ENCODE measurements around the gene GXYLT2.

The GXYLT2 gene

GRCh38 chr3:73009750-73010149 is 121.9 kb downstream of the GXYLT2 start:
- DNase-seq (ENCODE audit: low read depth, low spot score): no peak

DNA sequence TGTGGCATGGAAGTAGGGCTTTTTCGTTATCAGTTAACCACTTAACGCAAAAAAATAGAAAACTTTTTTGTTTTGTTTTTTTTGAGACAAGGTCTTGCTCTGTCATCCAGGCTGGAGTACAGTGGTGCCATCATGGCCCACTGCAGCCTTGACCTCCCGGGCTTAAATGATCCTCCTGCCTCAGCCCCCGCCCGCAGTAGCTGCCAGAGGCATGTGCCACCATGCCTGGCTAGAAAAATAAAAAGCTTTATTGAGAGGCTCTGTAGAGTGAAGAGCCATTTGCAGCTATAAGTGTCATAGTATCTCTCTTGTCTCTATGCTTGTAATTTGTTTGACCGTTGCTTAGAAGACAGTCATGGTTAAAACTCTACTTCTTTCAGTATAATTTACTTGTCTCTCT is 122.3 kb downstream of the GXYLT2 start:
- no peak for DNase-seq (ENCODE audit: low read depth, low spot score)

DNA sequence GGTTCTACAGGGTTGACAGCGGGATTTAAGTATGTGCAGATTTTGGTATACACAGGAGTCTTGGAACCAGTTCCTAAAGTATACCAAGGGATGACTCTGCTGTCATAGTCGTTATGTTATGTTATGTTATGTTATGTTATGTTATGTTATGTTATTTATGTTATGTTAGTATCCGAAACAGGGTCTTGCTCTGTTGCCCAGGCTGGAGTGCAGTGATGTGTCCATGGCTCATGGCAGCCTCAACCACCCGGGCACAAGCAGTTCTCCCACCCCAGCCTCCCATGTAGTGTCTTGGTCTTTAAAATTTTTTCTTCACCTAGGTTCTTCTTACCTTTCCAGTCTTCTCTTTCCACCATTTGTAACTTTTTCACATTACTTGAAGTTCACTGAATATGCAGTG is 130.5 kb downstream of the GXYLT2 start:
- DNase-seq (ENCODE audit: low read depth, low spot score): no peak

GRCh38 chr3:73018790-73019441 is 131.1 kb downstream of the GXYLT2 start:
- no peak for DNase-seq (ENCODE audit: low read depth, low spot score)

DNA sequence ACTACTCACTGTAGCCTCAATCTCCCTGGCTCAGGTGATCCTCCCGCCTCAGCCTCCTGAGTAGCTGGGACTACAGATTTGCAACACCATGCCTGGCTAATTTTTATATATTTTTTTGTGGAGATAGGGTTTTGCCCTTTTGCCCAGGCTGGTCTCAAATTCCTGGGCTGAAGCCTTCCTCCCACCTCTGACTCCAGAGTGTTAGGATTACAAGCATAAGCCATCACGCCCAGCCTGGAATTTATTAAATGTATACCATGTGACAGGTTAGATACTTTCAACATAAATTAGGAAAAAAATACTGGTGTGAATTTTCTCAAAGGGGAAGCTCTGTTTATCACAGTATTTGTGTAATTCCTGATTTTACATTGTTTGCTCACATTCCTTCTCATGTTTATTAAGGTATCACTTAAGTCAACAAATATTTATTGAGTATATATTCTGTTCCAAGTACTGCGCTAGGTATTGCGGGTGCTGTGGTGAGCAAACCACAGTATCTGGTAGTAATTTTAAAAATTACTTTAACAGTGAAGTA is 133.5 kb downstream of the GXYLT2 start:
- DNase-seq (ENCODE audit: low read depth, low spot score): no peak

- DNase-seq (ENCODE audit: low read depth, low spot score): no peak
These were observed 137.0 kb downstream of the GXYLT2 start for GRCh38 chr3:73024836-73025235.

DNA sequence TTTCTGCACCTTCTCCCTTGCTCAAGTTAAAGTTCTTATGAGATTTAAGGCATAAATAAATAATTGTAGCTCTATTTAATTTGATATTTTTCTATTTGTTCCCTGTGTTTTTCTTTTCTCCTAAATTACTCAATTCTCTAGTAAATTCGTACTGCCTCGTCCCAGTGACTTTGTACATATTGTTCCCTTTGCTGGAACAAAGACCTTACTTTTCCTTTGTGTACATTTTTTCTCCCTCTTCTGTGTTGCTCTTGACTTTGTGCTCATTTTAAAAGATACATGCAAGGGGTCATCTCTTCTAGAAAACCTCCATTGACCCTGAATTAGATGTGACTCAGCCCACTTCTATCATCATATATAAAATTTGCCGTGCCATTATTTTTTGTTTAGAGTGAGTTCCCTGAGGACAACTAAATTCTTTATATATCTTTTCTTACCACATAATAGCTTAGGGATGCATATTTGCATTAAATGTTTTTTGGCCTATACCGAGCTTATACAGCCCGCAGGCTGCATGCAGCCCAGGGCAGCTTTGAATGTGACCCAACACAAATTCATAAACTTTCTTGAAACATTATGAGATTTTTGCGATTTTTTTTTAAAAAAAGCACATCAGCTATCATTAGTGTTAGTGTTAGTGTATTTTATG is 138.4 kb downstream of the GXYLT2 start:
- no peak for DNase-seq (ENCODE audit: low read depth, low spot score)
